ENCODE results near the gene MANBA.

Gene MANBA

DNA sequence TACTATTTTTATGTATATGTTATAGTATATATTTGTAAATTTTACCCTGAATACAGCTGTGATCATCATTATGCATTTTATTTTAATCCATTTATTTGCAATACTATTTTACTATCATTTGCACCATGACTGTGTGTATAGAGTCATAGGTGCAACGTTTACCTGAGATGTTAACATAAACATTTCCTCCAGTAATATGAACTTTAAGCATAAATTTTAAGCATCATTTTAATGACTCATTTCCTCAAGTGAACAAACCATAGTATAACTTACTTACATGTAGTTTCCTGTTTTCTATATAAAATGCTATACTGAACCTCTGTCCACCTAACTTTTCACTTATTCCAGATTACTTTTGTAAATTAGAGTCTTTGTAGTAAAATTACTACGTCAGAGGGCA, 166.8 kb downstream of the MANBA start:
- no peak for DNase-seq (ENCODE audit: low read depth in 2 of 2)

DNA sequence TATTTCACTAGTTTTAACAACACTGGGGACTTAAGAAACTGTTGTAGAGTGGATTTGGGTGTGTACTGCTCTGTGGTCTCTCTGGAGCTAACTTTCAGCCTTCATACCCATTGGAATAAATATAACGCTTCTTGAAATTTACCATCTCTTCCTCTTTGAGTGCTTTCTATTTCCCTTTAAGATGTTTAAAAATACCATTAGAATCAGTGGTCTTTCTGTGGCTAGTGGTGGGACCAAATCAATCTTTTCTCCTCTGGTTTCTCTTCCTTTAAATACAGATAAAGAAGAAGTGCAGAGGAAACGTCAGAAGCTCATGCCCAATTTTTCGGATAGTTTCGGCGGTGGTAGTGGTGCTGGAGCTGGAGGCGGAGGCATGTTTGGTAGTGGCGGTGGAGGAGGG, 167.6 kb downstream of the MANBA start:
- DNase-seq (ENCODE audit: low read depth in 2 of 2) = no peak

DNA sequence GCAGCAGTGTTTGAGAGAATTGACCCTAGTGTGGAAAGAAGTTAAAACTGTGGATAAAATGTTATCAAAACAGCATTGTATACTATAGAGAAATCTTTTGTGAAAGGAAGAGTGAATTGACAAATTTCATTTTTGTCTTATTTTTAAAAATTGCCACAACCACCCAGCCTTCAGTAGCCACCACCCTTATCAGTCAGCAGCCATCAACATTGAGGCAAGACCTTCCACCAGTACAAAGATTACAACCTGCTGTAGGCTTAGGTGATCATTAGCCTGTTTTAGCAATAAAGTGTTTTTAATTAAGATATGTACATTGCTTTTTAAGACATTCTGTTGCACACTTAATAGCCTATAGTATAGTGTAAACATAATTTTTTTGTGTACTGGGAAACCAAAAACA, 168.5 kb downstream of the MANBA start:
- no peak for DNase-seq (ENCODE audit: low read depth in 2 of 2)

DNA sequence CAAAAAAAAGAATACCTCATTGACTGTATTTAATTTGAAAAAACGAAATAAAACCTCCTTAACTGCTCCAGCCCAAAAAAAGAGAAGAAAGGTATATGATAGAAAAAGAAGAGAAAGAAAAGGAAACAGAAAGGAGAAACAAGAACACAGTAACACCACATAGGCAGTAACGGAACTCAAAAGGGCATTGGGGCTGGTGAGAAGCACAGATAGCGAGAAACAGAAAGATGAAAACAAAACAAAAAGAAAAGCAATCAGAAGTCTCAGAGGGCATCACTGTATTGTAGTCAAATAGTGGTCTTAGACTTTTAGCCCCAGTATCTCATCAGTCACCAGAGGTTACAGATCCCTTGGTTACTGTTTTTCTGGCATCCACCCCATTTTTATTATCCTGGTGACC, 171.0 kb downstream of the MANBA start:
- no peak for DNase-seq (ENCODE audit: low read depth in 2 of 2)

DNA sequence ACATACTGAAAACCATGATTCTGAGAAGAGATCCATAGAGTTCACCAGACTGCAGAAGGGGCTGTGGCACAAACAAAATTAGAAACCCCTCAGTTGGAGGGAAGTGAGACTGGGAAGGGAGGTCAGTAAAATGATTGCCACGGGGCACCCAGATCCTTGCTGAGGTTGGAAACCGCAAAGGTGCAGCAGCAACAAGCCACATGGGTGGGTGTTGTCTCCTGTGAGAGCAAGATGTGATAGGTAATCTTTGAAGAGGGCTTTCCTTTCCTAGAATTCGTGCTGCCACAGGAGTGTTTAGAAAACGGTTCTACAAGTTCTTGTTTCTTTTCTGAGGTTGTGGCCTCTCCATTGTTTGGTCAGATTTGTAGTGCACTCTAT, 174.1 kb downstream of the MANBA start:
- DNase-seq (ENCODE audit: low read depth in 2 of 2) = no peak

DNA sequence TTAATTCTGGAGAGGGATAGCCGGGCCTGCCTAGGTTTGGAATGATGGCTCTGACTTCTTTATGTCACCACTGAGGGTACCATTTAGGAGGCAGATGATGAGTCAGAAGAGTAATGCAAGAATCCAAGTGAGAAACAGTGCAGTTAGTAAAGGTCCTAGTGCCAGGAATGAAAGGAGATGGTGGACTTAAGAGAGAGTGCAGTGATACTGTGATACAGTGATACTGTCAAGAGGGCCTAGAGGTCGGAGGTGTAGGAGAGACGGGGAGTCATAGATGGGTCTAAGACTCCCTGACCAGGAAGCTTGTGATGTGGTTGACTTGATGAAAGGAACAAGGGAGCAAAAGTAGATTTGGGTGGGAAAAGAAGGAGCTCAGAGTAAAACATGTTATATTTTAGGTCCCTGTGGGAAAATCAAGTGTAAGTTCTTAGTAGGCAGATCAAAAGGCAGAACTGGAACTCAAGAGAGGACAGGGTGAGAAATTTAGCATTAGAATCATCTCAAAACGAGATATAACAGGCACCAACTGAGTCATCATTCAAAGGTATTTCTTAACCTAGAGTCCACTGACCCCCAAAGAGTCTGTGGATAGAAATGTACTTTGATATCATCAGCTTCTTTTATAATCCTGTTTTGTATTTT, 174.6 kb downstream of the MANBA start:
- DNase-seq (ENCODE audit: low read depth in 2 of 2) = no peak

DNA sequence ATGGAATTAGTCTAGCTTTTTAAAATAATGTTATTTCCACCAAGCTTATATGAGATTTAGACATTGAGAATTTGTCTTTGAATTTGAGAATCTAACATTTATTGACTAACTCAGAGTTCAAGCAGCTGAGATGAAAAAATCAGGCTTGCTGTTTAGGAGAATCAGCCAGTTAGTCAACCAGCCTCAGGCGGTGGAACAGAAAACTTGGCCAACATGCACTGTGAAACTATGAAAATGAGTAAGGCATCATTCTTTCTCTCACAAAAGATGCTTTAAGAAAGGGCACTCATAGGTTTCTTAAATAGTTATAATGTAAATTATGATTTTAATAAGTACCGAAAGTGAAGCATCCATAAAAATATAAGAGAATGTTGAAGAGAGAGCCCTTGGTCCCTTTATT, 175.4 kb downstream of the MANBA start:
- no peak for DNase-seq (ENCODE audit: low read depth in 2 of 2)

DNA sequence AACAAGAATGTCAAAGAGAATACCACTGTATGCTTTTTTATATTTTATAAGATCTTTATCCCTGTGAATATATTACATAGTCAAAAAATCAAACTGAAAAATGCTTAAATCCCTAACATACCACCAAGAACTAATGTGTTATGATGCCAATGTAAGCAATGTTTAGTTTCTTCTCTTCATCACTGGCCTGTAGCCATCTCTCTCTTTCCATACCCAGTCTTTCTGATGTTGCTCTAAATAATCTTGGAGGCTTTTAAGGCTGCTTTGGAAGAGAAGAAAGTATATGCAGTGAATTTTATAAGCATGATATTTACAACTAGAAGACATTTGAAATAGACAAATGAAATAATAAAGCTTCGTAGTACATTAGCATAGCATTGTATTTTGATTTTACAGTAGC, 176.7 kb downstream of the MANBA start:
- no peak for DNase-seq (ENCODE audit: low read depth in 2 of 2)

All from stimulated activated CD8-positive, alpha-beta memory T cell treated with anti-CD3 and anti-CD28 coated beads, Interleukin-7, amount 100 ng/mL, for 1 hour (primary cell).